Fibroblast of pulmonary artery (primary cell): ENCODE results near the gene STPG2.

ENCODE experiments used
- DNase-seq: peaks from one replicate; pipeline ENCODE4 v3.0.0-alpha.2; 2010; ENCODE audit warnings: low read depth
- H3K4me3 ChIP-seq: replicated peaks from 2 replicates; pipeline ENCODE4 v1.5.1; 2011; ENCODE audit warnings: low read depth, mild to moderate bottlenecking, control low read depth, low read length, moderate library complexity
- TF ChIP-seq, protein P1 (sequence below): IDR thresholded peaks from 2 replicates; pipeline ENCODE4 v1.5.1; 2011; ENCODE audit warnings: mild to moderate bottlenecking, control low read depth, low read length, inconsistent platforms; ENCODE audit errors: missing control alignments

STPG2 gene

DNA sequence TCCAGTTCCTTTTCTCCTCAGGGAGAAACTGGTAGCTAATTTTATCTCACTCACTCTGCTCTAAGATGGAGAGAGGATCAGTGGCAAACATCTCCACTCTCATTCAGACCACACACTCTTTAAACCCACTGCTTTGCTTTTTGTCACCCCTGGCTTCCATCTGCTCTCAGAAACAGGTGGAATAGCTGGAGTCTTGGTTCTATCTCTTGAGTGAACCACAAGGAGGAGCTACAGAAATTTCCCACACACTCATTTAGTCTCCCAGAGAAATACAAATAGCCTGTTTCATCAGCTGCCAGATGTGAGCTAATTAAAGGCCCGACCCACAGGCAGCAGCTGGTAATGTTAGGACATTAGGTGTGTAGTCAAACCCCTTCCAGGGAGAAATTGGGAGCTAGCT, 96.6 kb downstream of the STPG2 start:
- TF ChIP-seq, protein P1, sequence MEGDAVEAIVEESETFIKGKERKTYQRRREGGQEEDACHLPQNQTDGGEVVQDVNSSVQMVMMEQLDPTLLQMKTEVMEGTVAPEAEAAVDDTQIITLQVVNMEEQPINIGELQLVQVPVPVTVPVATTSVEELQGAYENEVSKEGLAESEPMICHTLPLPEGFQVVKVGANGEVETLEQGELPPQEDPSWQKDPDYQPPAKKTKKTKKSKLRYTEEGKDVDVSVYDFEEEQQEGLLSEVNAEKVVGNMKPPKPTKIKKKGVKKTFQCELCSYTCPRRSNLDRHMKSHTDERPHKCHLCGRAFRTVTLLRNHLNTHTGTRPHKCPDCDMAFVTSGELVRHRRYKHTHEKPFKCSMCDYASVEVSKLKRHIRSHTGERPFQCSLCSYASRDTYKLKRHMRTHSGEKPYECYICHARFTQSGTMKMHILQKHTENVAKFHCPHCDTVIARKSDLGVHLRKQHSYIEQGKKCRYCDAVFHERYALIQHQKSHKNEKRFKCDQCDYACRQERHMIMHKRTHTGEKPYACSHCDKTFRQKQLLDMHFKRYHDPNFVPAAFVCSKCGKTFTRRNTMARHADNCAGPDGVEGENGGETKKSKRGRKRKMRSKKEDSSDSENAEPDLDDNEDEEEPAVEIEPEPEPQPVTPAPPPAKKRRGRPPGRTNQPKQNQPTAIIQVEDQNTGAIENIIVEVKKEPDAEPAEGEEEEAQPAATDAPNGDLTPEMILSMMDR: no peak
- DNase-seq: no peak
- no peak overlapping the region for H3K4me3 ChIP-seq

GRCh38 chr4:98030059-98030458, 113.2 kb downstream of the STPG2 start:
- H3K4me3 ChIP-seq: no peak overlapping the region
- TF ChIP-seq, protein P1: no peak
- DNase-seq: no peak

- TF ChIP-seq, protein P1: no peak
- DNase-seq: peak; percentile 2
- H3K4me3 ChIP-seq: no peak overlapping the region
Observed at GRCh38 chr4:98027827-98028226, 115.4 kb downstream of the STPG2 start.

- TF ChIP-seq, protein P1: no peak
Observed at GRCh38 chr4:98026362-98026761, 116.9 kb downstream of the STPG2 start.

DNA sequence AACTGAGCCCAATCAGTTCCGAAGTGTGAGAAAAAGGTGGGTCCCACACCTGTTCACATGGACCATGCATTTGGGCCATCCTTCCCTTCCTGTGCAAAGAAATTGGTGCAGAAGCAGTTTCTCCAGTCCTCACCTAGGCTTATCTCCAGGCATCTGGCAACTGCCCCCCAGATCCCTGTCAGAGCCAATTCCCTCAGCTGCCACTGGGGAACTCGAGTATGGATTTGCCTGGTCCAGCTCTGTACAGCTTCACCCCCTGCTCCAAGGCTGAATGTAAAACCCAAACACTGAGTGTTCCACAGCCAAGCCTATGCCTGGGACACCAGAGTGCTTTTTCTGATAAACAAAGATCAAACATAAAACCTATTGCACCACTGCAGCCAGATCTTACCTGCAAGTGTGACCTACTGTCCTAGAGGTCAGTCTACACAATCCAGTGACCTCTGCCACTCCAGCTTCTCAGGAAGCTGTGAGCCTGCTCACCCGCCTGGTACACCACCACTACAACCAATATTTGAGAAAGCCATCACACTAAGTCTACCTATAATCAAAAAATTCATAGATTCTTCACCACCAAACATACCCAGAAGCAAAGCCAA, 136.4 kb downstream of the STPG2 start:
- DNase-seq: no peak
- H3K4me3 ChIP-seq: no peak overlapping the region
- TF ChIP-seq, protein P1: no peak

More at GRCh38 chr4:98026362-98026761, 116.9 kb downstream of the STPG2 start:
- no peak overlapping the region for H3K4me3 ChIP-seq
- DNase-seq: no peak

GRCh38 chr4:98006060-98006459, 137.2 kb downstream of the STPG2 start:
- TF ChIP-seq, protein P1: no peak
- DNase-seq: no peak

GRCh38 chr4:98000940-98001339, 142.3 kb downstream of the STPG2 start:
- no peak for DNase-seq
- TF ChIP-seq, protein P1: no peak
- no peak overlapping the region for H3K4me3 ChIP-seq

More at GRCh38 chr4:98006060-98006459, 137.2 kb downstream of the STPG2 start:
- no peak overlapping the region for H3K4me3 ChIP-seq
